ENCODE data around the gene TBC1D26.
"Not testable (repeated sequence)": the region's sequence is repeated elsewhere in the genome, so short reads cannot be mapped to it uniquely, and the experiment has no call there.

- TF ChIP-seq CTCF, POLR2AphosphoS5 (IDR thresholded peaks at IDR 0.05): not testable (repeated sequence)
Observed at GRCh38 chr17:15731900-15732299, at the start of gene TBC1D26.

Measured in suprapubic skin (tissue), 3 donors.